KMS-11 (cell line): ENCODE results near the gene OCRL.

Source experiments
- H2AFZ ChIP-seq: fragments of 200-600 bp; sonication (generic); 2 replicates; pipeline ENCODE4 v1.6.1; 2016; ENCODE audit warnings: antibody characterized with exemption, mixed run types, low read depth
- H3K27ac ChIP-seq: fragments of 200-600 bp; sonication (generic); 2 replicates; pipeline ENCODE4 v1.6.1; 2016; ENCODE audit warnings: mild to moderate bottlenecking, mixed run types
- H3K27me3 ChIP-seq: fragments of 200-600 bp; sonication (generic); 2 replicates; pipeline ENCODE4 v1.6.1; 2017; ENCODE audit warnings: mild to moderate bottlenecking, low read depth, mixed run types, moderate library complexity; ENCODE audit not compliant: insufficient read depth
- H3K36me3 ChIP-seq: fragments of 200-600 bp; sonication (generic); 2 replicates; pipeline ENCODE4 v1.6.1; 2017; ENCODE audit warnings: mild to moderate bottlenecking, mixed run types; ENCODE audit not compliant: insufficient read depth
- H3K4me1 ChIP-seq: fragments of 200-600 bp; sonication (generic); 2 replicates; pipeline ENCODE4 v1.6.1; 2016; ENCODE audit warnings: mild to moderate bottlenecking, low read depth, mixed run types; ENCODE audit not compliant: poor library complexity, severe bottlenecking
- H3K4me2 ChIP-seq: fragments of 200-600 bp; sonication (generic); 2 replicates; pipeline ENCODE4 v1.7.0; 2016; ENCODE audit warnings: mild to moderate bottlenecking, mixed run types
- H3K4me3 ChIP-seq: fragments of 200-600 bp; sonication (generic); IDR thresholded peaks from 2 replicates; pipeline ENCODE4 v1.6.1; 2017; ENCODE audit warnings: low read depth, low read length, mixed read lengths; ENCODE audit not compliant: insufficient read depth
- H3K79me2 ChIP-seq: fragments of 200-600 bp; sonication (generic); 2 replicates; pipeline ENCODE4 v1.6.1; 2016; ENCODE audit warnings: low read depth, mixed run types; ENCODE audit not compliant: insufficient read depth
- H3K9ac ChIP-seq: fragments of 200-600 bp; sonication (generic); 2 replicates; pipeline ENCODE4 v1.6.1; 2016; ENCODE audit warnings: mild to moderate bottlenecking, mixed run types
- H4K20me1 ChIP-seq: fragments of 200-600 bp; sonication (generic); 2 replicates; pipeline ENCODE4 v1.6.1; 2016; ENCODE audit warnings: mild to moderate bottlenecking, mixed run types; ENCODE audit not compliant: insufficient read depth
- CTCF ChIP-seq: fragments of 200-600 bp; sonication (generic); conservative IDR thresholded peaks from 2 replicates; pipeline ENCODE4 v1.6.1; 2017; ENCODE audit warnings: low read depth, mild to moderate bottlenecking, antibody characterized with exemption, low read length, moderate library complexity, mixed read lengths

Gene OCRL

GRCh38 chrX:129585691-129586090 is 45.6 kb downstream of the OCRL start:
- H2AFZ ChIP-seq = no peak overlapping the region
- H3K27me3 ChIP-seq = no peaks in the 10 kb centered on the region
- no peaks in the 10 kb centered on the region for H3K79me2 ChIP-seq
- no peak overlapping the region for H3K4me2 ChIP-seq
- H3K4me1 ChIP-seq = no peaks in the 10 kb centered on the region
- H3K27ac ChIP-seq = no peak overlapping the region
- TF ChIP-seq CTCF = no peak
- no peaks in the 10 kb centered on the region for H3K36me3 ChIP-seq
- no peak overlapping the region for H3K9ac ChIP-seq
- H3K4me3 ChIP-seq = no peak overlapping the region
- H4K20me1 ChIP-seq = no peaks in the 10 kb centered on the region

- H3K4me1 ChIP-seq = no peaks in the 10 kb centered on the region
Observed at GRCh38 chrX:129586446-129586845, 46.4 kb downstream of the OCRL start.

GRCh38 chrX:129590596-129590995 is 50.5 kb downstream of the OCRL start:
- Histone ChIP-seq H3K9ac (no peak overlapping the region), H3K27ac (no peak overlapping the region), H3K79me2 (no peaks in the 10 kb centered on the region), H3K36me3 (no peaks in the 10 kb centered on the region), H4K20me1 (no peaks in the 10 kb centered on the region), H3K4me2 (no peak overlapping the region), H3K27me3 (no peaks in the 10 kb centered on the region), H2AFZ (no peak overlapping the region), H3K4me3 (no peak overlapping the region), H3K4me1 (peaks cover 16% of the 10 kb centered on the region)
- no peak for TF ChIP-seq CTCF

More at GRCh38 chrX:129586446-129586845, 46.4 kb downstream of the OCRL start:
- Histone ChIP-seq H3K9ac (no peak overlapping the region), H3K79me2 (no peaks in the 10 kb centered on the region), H3K4me2 (no peak overlapping the region), H3K27me3 (no peaks in the 10 kb centered on the region), H3K27ac (no peak overlapping the region), H4K20me1 (no peaks in the 10 kb centered on the region), H2AFZ (no peak overlapping the region), H3K36me3 (no peaks in the 10 kb centered on the region), H3K4me3 (no peak overlapping the region)
- TF ChIP-seq CTCF = no peak

GRCh38 chrX:129593137-129593536 is 53.1 kb downstream of the OCRL start:
- TF ChIP-seq CTCF = no peak
- peak overlapping the region; percentile 14; the same call in 1 of the 2 replicates for H3K27ac ChIP-seq
- H3K4me3 ChIP-seq = no peak overlapping the region
- H3K9ac ChIP-seq = no peak overlapping the region
- peak overlapping the region; percentile 13; the same call in 1 of the 2 replicates for H3K4me2 ChIP-seq
- H4K20me1 ChIP-seq = no peaks in the 10 kb centered on the region
- no peaks in the 10 kb centered on the region for H3K27me3 ChIP-seq
- no peak overlapping the region for H2AFZ ChIP-seq
- H3K79me2 ChIP-seq = no peaks in the 10 kb centered on the region
- peaks cover 16% of the 10 kb centered on the region for H3K4me1 ChIP-seq
- no peaks in the 10 kb centered on the region for H3K36me3 ChIP-seq
